HepG2 (cell line): ENCODE measurements around the gene SETD1B. TPM values are rescaled to one million over a fixed set of nuclear protein-coding genes. Genes with fewer than 3 reads are reported as not detected.

ENCODE experiments used
- ATAC-seq: fragments of 200-7000 bp; cut with Tn5 transposase; 3 replicates; pipeline ENCODE4 v1.9.1; 2020; ENCODE audit warnings: mild to moderate bottlenecking, moderate library complexity
- BruUV-seq: library from RNA; stranded (reverse); fragments of 400-500 nt; replicated peaks from 2 replicates; lab custom pipeline; 2021; lab: Mats Ljungman, UMichigan
- CTCF ChIA-PET: fragments of 300-600 bp; formaldehyde crosslinking; extraction: SDS; loops from one replicate; lab custom pipeline; 2021; ENCODE audit warnings: low total read pairs, inconsistent platforms, low intra/inter-chr PET ratio; lab: Yijun Ruan, JAX
- POLR2A ChIA-PET: fragments of 350-600 bp; sonication (Branson Sonifier 250); formaldehyde crosslinking; loops from one replicate; lab custom pipeline; 2020; ENCODE audit warnings: antibody characterized with exemption, inconsistent platforms; lab: Yijun Ruan, JAX
- DNase-seq: peaks from one replicate; pipeline ENCODE4 v3.0.0-alpha.2; 2015; ENCODE audit warnings: low spot score
- FAIRE-seq: peaks from 3 replicates; lab custom pipeline; 2011; peaks lifted over from hg19 to GRCh38; lab: Jason Lieb, UNC
- H2AFZ ChIP-seq: one replicate; pipeline ENCODE4 v1.6.1; 2011; ENCODE audit warnings: low read length, inconsistent platforms
- H3K27ac ChIP-seq: fragments of 300-600 bp; 3 replicates; pipeline ENCODE4 v1.8.0; 2011; ENCODE audit warnings: mixed run types, mild to moderate bottlenecking, mixed read lengths, low read length, inconsistent platforms; ENCODE audit not compliant: insufficient read depth; ENCODE audit errors: extremely low read length
- H3K27me3 ChIP-seq, 2 experiments: fragments of 200-600 bp in 1 of 2; 2 replicates in 1 of 2; 3 replicates in 1 of 2; pipeline versions ENCODE4 v1.6.0 to v1.8.0; 2011; ENCODE audit warnings: low read length in 2 of 2, mild to moderate bottlenecking in 2 of 2, moderate library complexity in 2 of 2, inconsistent platforms in 1 of 2; ENCODE audit not compliant: insufficient read depth in 2 of 2, control insufficient read depth in 1 of 2
- H3K36me3 ChIP-seq, 2 experiments: fragments of 200-600 bp in 1 of 2; replicated peaks in 1 of 2; 2 replicates in 1 of 2; 3 replicates in 1 of 2; pipeline versions ENCODE4 v1.5.1 to v1.8.0; 2011; ENCODE audit warnings: low read length in 2 of 2, inconsistent platforms in 1 of 2; ENCODE audit not compliant: insufficient read depth in 2 of 2, control insufficient read depth in 1 of 2
- H3K4me1 ChIP-seq: 2 replicates; pipeline ENCODE4 v1.5.1; 2012; ENCODE audit warnings: low read length, inconsistent platforms; ENCODE audit not compliant: insufficient read depth
- H3K4me2 ChIP-seq: 2 replicates; pipeline ENCODE4 v1.6.0; 2011; ENCODE audit warnings: low read depth, low read length, inconsistent platforms
- H3K4me3 ChIP-seq, 3 experiments: fragments of 200-600 bp in 1 of 3; sonication (generic), shearing (Covaris generic) in 1 of 3; replicated peaks in 1 of 3; 2 replicates each; pipeline ENCODE4 v1.5.1; 2011 to 2016; ENCODE audit warnings: low read length in 3 of 3, inconsistent platforms in 2 of 3, low read depth in 2 of 3, mild to moderate bottlenecking in 2 of 3, control low read depth in 1 of 3, mixed read lengths in 1 of 3; ENCODE audit not compliant: insufficient read depth in 1 of 3
- H3K79me2 ChIP-seq: one replicate; pipeline ENCODE4 v1.6.1; 2011; ENCODE audit warnings: low read length, inconsistent platforms; ENCODE audit not compliant: insufficient read depth
- H3K9ac ChIP-seq: 2 replicates; pipeline ENCODE4 v1.6.0; 2011; ENCODE audit warnings: mild to moderate bottlenecking, low read depth, low read length, inconsistent platforms; ENCODE audit not compliant: insufficient read depth
- H3K9me3 ChIP-seq: 2 replicates; pipeline ENCODE4 v1.5.1; 2012; ENCODE audit warnings: mild to moderate bottlenecking, low read length
- H4K20me1 ChIP-seq: 2 replicates; pipeline ENCODE4 v1.6.0; 2011; ENCODE audit warnings: inconsistent platforms, mild to moderate bottlenecking, low read length, moderate library complexity; ENCODE audit not compliant: insufficient read depth
- ZBTB44 ChIP-seq: sonication (generic); formaldehyde crosslinking; IDR thresholded peaks from 2 replicates; pipeline ENCODE4 v1.4.0; 2020; ENCODE audit warnings: missing genetic modification reagents
- ZFYVE20 ChIP-seq: sonication (generic); formaldehyde crosslinking; IDR thresholded peaks from 2 replicates; pipeline ENCODE4 v1.8.0; 2023; ENCODE audit warnings: low read depth, mild to moderate bottlenecking, moderate library complexity, missing genetic modification reagents, borderline replicate concordance
- WGBS: methylation state at CpG from one replicate; pipeline ENCODE4 v1.1.6; 2017; ENCODE audit warnings: low lambda C conversion rate; 5-methylcytosine and 5-hydroxymethylcytosine counted together
- in situ Hi-C: cut with HindIII; loops from 2 replicates; pipeline ENCODE4 v1.10.0; 2017; ENCODE audit warnings: low pct_unique_long_range_greater_than_20kb; ENCODE audit not compliant: extremely low pct_ligation_motif_present
- intact Hi-C: fragments of 100-400 bp; cut with micrococcal nuclease; formaldehyde crosslinking; loops from one replicate; pipeline ENCODE4 v1.10.0; 2022; ENCODE audit not compliant: unreplicated experiment
- polyA plus RNA-seq, 8 experiments: library from polyadenylated mRNA; depleted of rRNA in 3 of 8; stranded (reverse) in 7 of 8; unstranded in 1 of 8; fragments of >200 nt; fragmentation: Illumina TruSeq in 4 of 8; extraction: Trizol in 4 of 8; gene quantifications; 2 replicates each; pipeline versions ENCODE4 v1.2.1 to v1.2.3, GENCODE V29; 2011 to 2016; ENCODE audit warnings: low read depth in 4 of 8, missing spikeins in 1 of 8, mixed read lengths in 1 of 8; ENCODE audit not compliant: insufficient read depth in 1 of 8
- total RNA-seq, 5 experiments: library from RNA; depleted of rRNA; stranded (reverse); fragments of >200 nt; fragmentation: Illumina TruSeq; extraction: Trizol; gene quantifications; 2 replicates each; pipeline ENCODE4 v1.2.3, GENCODE V29; 2016; ENCODE audit warnings: low read depth in 1 of 5
- TF ChIP-seq, protein P1 (sequence below): sonication (generic); formaldehyde crosslinking; IDR thresholded peaks from 2 replicates; pipeline ENCODE4 v1.9.0; 2022; ENCODE audit warnings: missing genetic modification reagents, mild to moderate bottlenecking, borderline replicate concordance
- TF ChIP-seq, protein P2 (sequence below): sonication (generic); formaldehyde crosslinking; IDR thresholded peaks from 2 replicates; pipeline ENCODE4 v1.9.0; 2021; ENCODE audit warnings: missing genetic modification reagents, mild to moderate bottlenecking, borderline replicate concordance
- TF ChIP-seq, protein P3 (sequence below): sonication (generic); formaldehyde crosslinking; IDR thresholded peaks from 2 replicates; pipeline ENCODE4 v1.8.0; 2022; ENCODE audit warnings: low read depth, missing genetic modification reagents
- TF ChIP-seq, protein P4 (sequence below): IDR thresholded peaks from 2 replicates; pipeline ENCODE4 v1.6.1; 2016; ENCODE audit warnings: low read depth

SETD1B gene
- total and polyA plus RNA-seq, 2 of the 13 experiments (the other 11 are each of a cell fraction or from before 2014, with no cell fraction given), result 1.1 to 1.4 TPM

DNA sequence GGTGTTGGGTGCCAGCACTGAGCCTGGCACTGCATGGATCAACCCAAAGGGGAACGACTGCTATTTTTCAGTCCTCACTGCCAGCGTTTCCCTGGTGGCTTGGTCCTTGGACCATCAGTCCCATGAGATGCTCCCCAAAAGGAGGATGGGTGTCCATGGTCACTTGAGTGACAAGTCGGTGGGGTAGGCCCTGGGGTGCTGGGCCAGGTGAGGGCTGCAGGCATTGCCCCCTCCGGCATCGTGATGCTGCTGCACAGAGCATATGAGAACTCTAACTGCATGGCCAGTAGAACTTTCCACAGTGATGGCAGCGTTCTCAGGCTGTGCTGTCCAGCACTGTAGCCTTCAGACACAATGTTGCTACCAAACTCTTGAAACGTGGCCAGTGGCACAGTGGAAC is 16.2 kb downstream of the SETD1B start:
- intact Hi-C loops, result no loop called here
- peaks cover 27 to 58% of the 10 kb centered on the region in 2 experiments for H3K36me3 ChIP-seq
- H3K9ac ChIP-seq, result no peak overlapping the region
- H3K27me3 ChIP-seq, result no peaks in the 10 kb centered on the region
- H3K9me3 ChIP-seq, result no peaks in the 10 kb centered on the region
- no peak overlapping the region for H3K4me2 ChIP-seq
- ATAC-seq (no peak), FAIRE-seq (no peak), DNase-seq (no peak)
- in situ Hi-C loops, result no loop called here
- TF ChIP-seq, protein P1, sequence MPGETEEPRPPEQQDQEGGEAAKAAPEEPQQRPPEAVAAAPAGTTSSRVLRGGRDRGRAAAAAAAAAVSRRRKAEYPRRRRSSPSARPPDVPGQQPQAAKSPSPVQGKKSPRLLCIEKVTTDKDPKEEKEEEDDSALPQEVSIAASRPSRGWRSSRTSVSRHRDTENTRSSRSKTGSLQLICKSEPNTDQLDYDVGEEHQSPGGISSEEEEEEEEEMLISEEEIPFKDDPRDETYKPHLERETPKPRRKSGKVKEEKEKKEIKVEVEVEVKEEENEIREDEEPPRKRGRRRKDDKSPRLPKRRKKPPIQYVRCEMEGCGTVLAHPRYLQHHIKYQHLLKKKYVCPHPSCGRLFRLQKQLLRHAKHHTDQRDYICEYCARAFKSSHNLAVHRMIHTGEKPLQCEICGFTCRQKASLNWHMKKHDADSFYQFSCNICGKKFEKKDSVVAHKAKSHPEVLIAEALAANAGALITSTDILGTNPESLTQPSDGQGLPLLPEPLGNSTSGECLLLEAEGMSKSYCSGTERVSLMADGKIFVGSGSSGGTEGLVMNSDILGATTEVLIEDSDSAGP, result no peak
- TF ChIP-seq, protein P2, sequence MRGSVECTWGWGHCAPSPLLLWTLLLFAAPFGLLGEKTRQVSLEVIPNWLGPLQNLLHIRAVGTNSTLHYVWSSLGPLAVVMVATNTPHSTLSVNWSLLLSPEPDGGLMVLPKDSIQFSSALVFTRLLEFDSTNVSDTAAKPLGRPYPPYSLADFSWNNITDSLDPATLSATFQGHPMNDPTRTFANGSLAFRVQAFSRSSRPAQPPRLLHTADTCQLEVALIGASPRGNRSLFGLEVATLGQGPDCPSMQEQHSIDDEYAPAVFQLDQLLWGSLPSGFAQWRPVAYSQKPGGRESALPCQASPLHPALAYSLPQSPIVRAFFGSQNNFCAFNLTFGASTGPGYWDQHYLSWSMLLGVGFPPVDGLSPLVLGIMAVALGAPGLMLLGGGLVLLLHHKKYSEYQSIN (CRISPR knock-in tag), result no peak
- TF ChIP-seq, protein P3, sequence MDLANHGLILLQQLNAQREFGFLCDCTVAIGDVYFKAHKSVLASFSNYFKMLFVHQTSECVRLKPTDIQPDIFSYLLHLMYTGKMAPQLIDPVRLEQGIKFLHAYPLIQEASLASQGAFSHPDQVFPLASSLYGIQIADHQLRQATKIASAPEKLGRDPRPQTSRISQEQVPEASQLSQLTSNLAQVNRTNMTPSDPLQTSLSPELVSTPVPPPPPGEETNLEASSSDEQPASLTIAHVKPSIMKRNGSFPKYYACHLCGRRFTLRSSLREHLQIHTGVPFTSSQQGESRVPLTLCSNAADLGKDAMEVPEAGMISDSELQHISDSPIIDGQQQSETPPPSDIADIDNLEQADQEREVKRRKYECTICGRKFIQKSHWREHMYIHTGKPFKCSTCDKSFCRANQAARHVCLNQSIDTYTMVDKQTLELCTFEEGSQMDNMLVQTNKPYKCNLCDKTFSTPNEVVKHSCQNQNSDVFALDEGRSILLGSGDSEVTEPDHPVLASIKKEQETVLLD (CRISPR knock-in tag), result no peak
- TF ChIP-seq, protein P4, sequence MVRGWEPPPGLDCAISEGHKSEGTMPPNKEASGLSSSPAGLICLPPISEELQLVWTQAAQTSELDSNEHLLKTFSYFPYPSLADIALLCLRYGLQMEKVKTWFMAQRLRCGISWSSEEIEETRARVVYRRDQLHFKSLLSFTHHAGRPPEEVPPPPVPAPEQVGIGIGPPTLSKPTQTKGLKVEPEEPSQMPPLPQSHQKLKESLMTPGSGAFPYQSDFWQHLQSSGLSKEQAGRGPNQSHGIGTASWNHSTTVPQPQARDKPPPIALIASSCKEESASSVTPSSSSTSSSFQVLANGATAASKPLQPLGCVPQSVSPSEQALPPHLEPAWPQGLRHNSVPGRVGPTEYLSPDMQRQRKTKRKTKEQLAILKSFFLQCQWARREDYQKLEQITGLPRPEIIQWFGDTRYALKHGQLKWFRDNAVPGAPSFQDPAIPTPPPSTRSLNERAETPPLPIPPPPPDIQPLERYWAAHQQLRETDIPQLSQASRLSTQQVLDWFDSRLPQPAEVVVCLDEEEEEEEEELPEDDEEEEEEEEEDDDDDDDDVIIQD (CRISPR knock-in tag), result no peak
- no peak for TF ChIP-seq ZFYVE20
- TF ChIP-seq ZBTB44 (CRISPR knock-in tag), result no peak
- no TSS peak for BruUV-seq
- H3K4me3 ChIP-seq, result no peak overlapping the region
- WGBS, result 98% methylated on average over 5 of the region's 7 CpGs
- H3K4me1 ChIP-seq, result no peaks in the 10 kb centered on the region
- ChIA-PET CTCF (no interaction called here), POLR2A (interaction anchor here (1.0 kb wide), 1 partner anchor 8 kb away, joined by 4 read pairs; no protein-coding TSS in a partner anchor)
- no peak overlapping the region for H2AFZ ChIP-seq
- no peaks in the 10 kb centered on the region for H3K79me2 ChIP-seq
- H3K27ac ChIP-seq, result no peak overlapping the region
- no peaks in the 10 kb centered on the region for H4K20me1 ChIP-seq
